PC-9 (cell line): ENCODE measurements around the gene MPPE1.

Experiments used
- CTCF ChIP-seq: fragments of 200-600 bp; sonication (generic); conservative IDR thresholded peaks from 2 replicates; pipeline ENCODE4 v1.6.1; 2017; ENCODE audit warnings: mixed run types, antibody characterized with exemption, mild to moderate bottlenecking, moderate library complexity
- EZH2 ChIP-seq: fragments of 200-600 bp; sonication (generic); IDR thresholded peaks from 2 replicates; pipeline ENCODE4 v1.8.0; 2017; ENCODE audit warnings: antibody characterized with exemption, low read depth

- TF ChIP-seq EZH2 (no peak), CTCF (no peak)
Measured at GRCh38 chr18:11861583-11862288, 46.4 kb downstream of the MPPE1 start.
